Duodenal mucosa (tissue), 2 donors: Measurements from ENCODE around the gene G6PC3.

ENCODE experiments used
- H3K27ac ChIP-seq: one replicate; pipeline ENCODE4 v1.7.0; 2013; ENCODE audit warnings: low read depth, low read length
- H3K27me3 ChIP-seq, 2 donors: one replicate each; pipeline ENCODE4 v1.7.0; 2013; ENCODE audit warnings: low read length in 2 of 2, control low read depth in 1 of 2; ENCODE audit not compliant: insufficient read depth in 2 of 2, control insufficient read depth in 1 of 2
- H3K36me3 ChIP-seq, 2 donors: one replicate each; pipeline ENCODE4 v1.7.0; 2013; ENCODE audit warnings: low read length in 2 of 2, control low read depth in 1 of 2; ENCODE audit not compliant: insufficient read depth in 2 of 2, control insufficient read depth in 1 of 2
- H3K4me1 ChIP-seq, 2 donors: one replicate each; pipeline ENCODE4 v1.7.0; 2013; ENCODE audit warnings: low read length in 2 of 2, control low read depth in 1 of 2; ENCODE audit not compliant: insufficient read depth in 2 of 2, control insufficient read depth in 1 of 2
- H3K4me3 ChIP-seq, 2 donors: one replicate each; pipeline ENCODE4 v1.7.0; 2013; ENCODE audit warnings: low read length in 2 of 2, low read depth in 1 of 2
- H3K9ac ChIP-seq, 2 donors: one replicate each; pipeline ENCODE4 v1.7.0; 2013; ENCODE audit warnings: low read length in 2 of 2, low read depth in 1 of 2
- H3K9me3 ChIP-seq, 2 donors: one replicate each; pipeline ENCODE4 v1.7.0; 2013; ENCODE audit warnings: low read length in 2 of 2, control low read depth in 1 of 2; ENCODE audit not compliant: control insufficient read depth in 1 of 2

The G6PC3 gene

DNA sequence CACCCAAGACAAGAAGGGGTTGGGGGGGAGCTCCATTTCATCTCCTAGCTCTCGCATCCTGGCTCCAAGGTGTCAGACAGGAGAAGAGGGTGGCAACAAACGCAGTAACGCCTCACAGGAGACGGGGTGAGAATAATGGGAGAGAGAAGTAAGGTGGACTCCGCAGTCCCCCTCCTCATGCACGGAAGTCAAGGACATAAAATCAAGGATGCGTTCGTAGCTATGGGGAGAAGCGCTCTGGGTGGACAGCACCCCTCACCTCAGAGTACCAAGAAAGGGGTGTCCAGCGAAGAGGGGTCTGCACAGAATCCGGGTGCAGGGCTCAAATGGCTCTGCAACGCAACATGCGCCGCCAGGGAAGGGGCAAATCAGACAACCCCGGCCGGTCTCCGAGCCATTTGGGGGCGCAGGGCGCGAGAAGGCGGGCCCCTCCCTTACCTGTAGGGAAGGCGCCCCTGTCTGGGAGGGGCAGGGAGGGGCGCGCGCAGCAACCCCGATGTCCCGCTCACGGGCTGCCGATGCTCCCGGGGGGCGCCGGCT lies 52.4 kb downstream of the G6PC3 start:
- H3K4me3 ChIP-seq = peak overlapping the region; percentile 78 to 86
- H3K9ac ChIP-seq = peak overlapping the region; percentile 78 to 94
- no peaks in the 10 kb centered on the region for H3K9me3 ChIP-seq
- H3K36me3 ChIP-seq = no peaks in the 10 kb centered on the region
- peaks cover 19 to 23% of the 10 kb centered on the region in 2 donors for H3K4me1 ChIP-seq
- H3K27ac ChIP-seq = peak overlapping the region; percentile 75
- no peaks in the 10 kb centered on the region for H3K27me3 ChIP-seq

DNA sequence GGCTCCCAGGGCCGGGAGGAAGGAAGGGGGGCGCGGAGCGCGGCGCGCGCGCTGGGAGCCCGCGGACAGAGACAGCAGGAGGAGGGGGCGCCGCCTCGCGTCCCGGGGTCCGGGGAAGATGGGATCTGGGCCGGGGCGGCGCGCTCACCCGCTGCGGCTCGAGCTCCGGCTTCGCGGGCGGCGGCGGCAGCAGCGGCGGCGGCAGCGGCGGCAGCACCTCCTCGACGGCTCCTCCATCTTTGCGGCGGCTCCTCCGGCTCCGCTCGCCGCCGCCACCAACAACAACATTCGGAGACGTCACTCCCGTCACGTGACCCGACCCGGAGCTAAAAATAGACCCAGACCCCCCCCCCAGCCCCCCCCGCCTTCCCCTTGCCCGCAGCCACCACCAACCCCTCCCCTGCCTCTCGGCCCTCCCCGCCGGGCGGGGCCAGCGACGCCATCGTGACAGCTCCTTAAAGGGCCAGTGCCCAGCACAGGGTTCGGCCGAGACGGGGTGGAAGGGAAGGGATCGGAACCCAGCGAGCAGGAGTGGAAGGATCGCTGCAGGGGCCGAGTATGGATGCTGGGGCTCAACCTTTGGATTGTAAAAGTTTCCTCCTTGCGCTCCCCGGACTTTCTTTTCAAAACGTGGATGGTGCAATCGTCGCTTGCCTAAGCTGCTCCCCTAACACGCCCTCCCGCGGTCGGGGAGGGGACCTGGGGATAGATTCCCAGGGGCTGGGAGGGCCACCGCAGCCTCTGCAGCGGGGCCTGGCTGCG lies 53.0 kb downstream of the G6PC3 start, which contains the start of gene HDAC5:
HDAC5 (minus strand) TSS at position 286 of the 762 bp plus-strand sequence. CDS start 6,126 bp downstream, outside the sequence.
- Histone ChIP-seq H3K27me3 (no peaks in the 10 kb centered on the region), H3K4me3 (peak within 1 kb of the TSS; percentile 92 to 94), H3K9ac (peak within 1 kb of the TSS; percentile 78 to 94), H3K9me3 (no peaks in the 10 kb centered on the region), H3K27ac (peak within 1 kb of the TSS; percentile 85), H3K36me3 (no peaks in the 10 kb centered on the region), H3K4me1 (peaks cover 19 to 23% of the 10 kb centered on the region in 2 donors)

DNA sequence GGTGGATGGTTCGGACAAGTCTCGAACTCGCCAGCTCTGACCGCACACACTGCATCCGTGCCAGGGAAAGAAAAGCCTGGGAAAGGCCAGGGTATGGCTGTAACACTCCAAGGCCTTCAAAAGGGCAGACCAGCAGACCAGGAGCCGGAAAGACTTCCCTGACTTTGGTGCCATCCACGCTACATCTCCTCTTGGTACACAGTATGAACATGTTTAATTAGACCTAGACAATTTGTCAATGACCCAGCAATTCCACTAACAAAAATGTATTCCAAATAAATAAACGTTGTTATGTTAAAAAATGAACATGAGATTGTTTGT lies 53.5 kb downstream of the G6PC3 start:
- Histone ChIP-seq H3K9me3 (no peaks in the 10 kb centered on the region), H3K27me3 (no peaks in the 10 kb centered on the region), H3K36me3 (no peaks in the 10 kb centered on the region), H3K4me3 (peak overlapping the region; percentile 92 to 94), H3K4me1 (peaks cover 19 to 23% of the 10 kb centered on the region in 2 donors), H3K9ac (peak overlapping the region; percentile 71 to 91), H3K27ac (peak overlapping the region; percentile 85)
